K562 (cell line): ENCODE data around the gene IL27RA. TPM values are rescaled to one million over a fixed set of nuclear protein-coding genes. Genes with fewer than 3 reads are reported as not detected.

Source experiments
- ATF2 ChIP-seq: sonication (generic); formaldehyde crosslinking; IDR thresholded peaks from 2 replicates; pipeline ENCODE4 v1.8.1; 2022; ENCODE audit warnings: missing genetic modification reagents
- CGGBP1 ChIP-seq: fragments of 250-450 bp; sonication (Bioruptor Pico); IDR thresholded peaks from 2 replicates; pipeline ENCODE4 v1.9.0; 2021; ENCODE audit warnings: mild to moderate bottlenecking
- DMBX1 ChIP-seq: fragments of 250-450 bp; sonication (Bioruptor Pico); IDR thresholded peaks from 2 replicates; pipeline ENCODE4 v1.8.0; 2022; ENCODE audit warnings: inconsistent platforms, mild to moderate bottlenecking, moderate library complexity, borderline replicate concordance
- EP400 ChIP-seq: fragments of 450-650 bp; IDR thresholded peaks from 2 replicates; pipeline ENCODE4 v1.6.1; 2017; ENCODE audit warnings: antibody characterized with exemption, mild to moderate bottlenecking, moderate library complexity
- ETV6 ChIP-seq, 3 experiments: fragments of 150-350 bp in 1 of 3; sonication (generic) in 1 of 3; formaldehyde crosslinking in 1 of 3; IDR thresholded peaks; 2 replicates each; pipeline versions ENCODE4 v1.6.1 to v1.8.0; 2014 to 2022; ENCODE audit warnings: borderline replicate concordance in 2 of 3, low read depth in 2 of 3, antibody characterized with exemption in 1 of 3, low read length in 1 of 3, mild to moderate bottlenecking in 1 of 3, missing genetic modification reagents in 1 of 3
- L3MBTL2 ChIP-seq: fragments of 450-650 bp; IDR thresholded peaks from 2 replicates; pipeline ENCODE4 v1.6.1; 2016; ENCODE audit warnings: mild to moderate bottlenecking, moderate library complexity
- MYC ChIP-seq, 2 experiments: fragments of 250-450 bp in 1 of 2; sonication (Bioruptor Pico) in 1 of 2; IDR thresholded peaks; 2 replicates each; pipeline versions ENCODE4 v1.5.1 to v1.6.1; 2012 to 2021; ENCODE audit warnings: low read depth in 2 of 2, borderline replicate concordance in 1 of 2, improper control_type of control experiment in 1 of 2, low read length in 1 of 2, mild to moderate bottlenecking in 1 of 2, moderate library complexity in 1 of 2
- NR2C1 ChIP-seq, 2 experiments: fragments of 450-650 bp; IDR thresholded peaks; 2 replicates each; pipeline ENCODE4 v1.6.1; 2017; ENCODE audit warnings: mild to moderate bottlenecking in 2 of 2, antibody characterized with exemption in 1 of 2, inconsistent platforms in 1 of 2, missing compliant biosample characterization in 1 of 2, missing genetic modification characterization in 1 of 2
- POLR2B ChIP-seq: fragments of 450-650 bp; IDR thresholded peaks from 2 replicates; pipeline ENCODE4 v1.6.1; 2018; ENCODE audit warnings: low read depth; ENCODE audit not compliant: partially characterized antibody
- PRMT5 ChIP-seq: sonication (generic); formaldehyde crosslinking; IDR thresholded peaks from 2 replicates; pipeline ENCODE4 v1.5.0; 2020; ENCODE audit warnings: missing genetic modification reagents
- PTBP1 ChIP-seq: fragments of 200-400 bp; formaldehyde crosslinking; IDR thresholded peaks from 2 replicates; pipeline ENCODE4 v1.6.1; 2017; ENCODE audit warnings: low read depth, low read length
- SMAD4 ChIP-seq: fragments of 250-450 bp; sonication (Bioruptor Pico); conservative IDR thresholded peaks from 2 replicates; pipeline ENCODE4 v1.8.0; 2021; ENCODE audit warnings: inconsistent platforms, mild to moderate bottlenecking, moderate library complexity
- SMARCA4 ChIP-seq: fragments of 450-650 bp; IDR thresholded peaks from 2 replicates; pipeline ENCODE4 v1.6.1; 2016
- TAL1 ChIP-seq: fragments of 450-650 bp; IDR thresholded peaks from 2 replicates; pipeline ENCODE4 v1.6.1; 2016; ENCODE audit warnings: mild to moderate bottlenecking
- TOE1 ChIP-seq, 2 experiments: fragments of 450-650 bp in 1 of 2; sonication (generic) in 1 of 2; formaldehyde crosslinking in 1 of 2; IDR thresholded peaks; 2 replicates each; pipeline versions ENCODE4 v1.7.1 to v1.8.0; 2016 to 2022; ENCODE audit warnings: borderline replicate concordance in 2 of 2, mild to moderate bottlenecking in 2 of 2, antibody characterized with exemption in 1 of 2, inconsistent platforms in 1 of 2, low read depth in 1 of 2, missing genetic modification reagents in 1 of 2, moderate library complexity in 1 of 2
- UBTF ChIP-seq, 2 experiments: IDR thresholded peaks; 2 replicates each; pipeline ENCODE4 v1.6.1; 2012; ENCODE audit warnings: improper control_type of control experiment in 2 of 2, low read depth in 2 of 2, low read length in 2 of 2, borderline replicate concordance in 1 of 2
- ZNF140 ChIP-seq: fragments of 250-450 bp; sonication (Bioruptor Pico); IDR thresholded peaks from 2 replicates; pipeline ENCODE4 v1.8.0; 2021; ENCODE audit warnings: moderate library complexity, mild to moderate bottlenecking, inconsistent platforms
- ZNF316 ChIP-seq: fragments of 450-650 bp; IDR thresholded peaks from 2 replicates; pipeline ENCODE4 v1.6.1; 2016
- polyA plus RNA-seq, 8 experiments: library from polyadenylated mRNA; depleted of rRNA in 4 of 8; stranded (reverse) in 5 of 8; unstranded in 3 of 8; fragments of >200 nt; fragmentation: Nextera tagmentation in 2 of 8; fragmentation: Illumina TruSeq in 1 of 8; extraction: Ambion mirVana in 2 of 8; extraction: Trizol in 1 of 8; gene quantifications; 2 replicates each; pipeline versions ENCODE4 v1.2.1 to v1.2.3, GENCODE V29; 2011 to 2014; ENCODE audit warnings: inconsistent platforms in 1 of 8, missing spikeins in 1 of 8
- total RNA-seq, 7 experiments: library from RNA; depleted of rRNA in 6 of 7; stranded (reverse); fragments of >200 nt in 6 of 7; fragmentation: Illumina TruSeq in 2 of 7; extraction: Trizol in 2 of 7; gene quantifications; 2 replicates each; pipeline versions ENCODE4 v1.2.1 to v1.2.3, GENCODE V29; 2011 to 2021; ENCODE audit warnings: low replicate concordance in 1 of 7

The IL27RA gene
- total and polyA plus RNA-seq, 9 of the 15 experiments (the other 6 are each of a cell fraction or from before 2014, with no cell fraction given), result 1.9 to 15.9 (median 12.0) TPM

GRCh38 chr19:14006766-14007562 lies 24.6 kb upstream of the IL27RA start (continued):
- TF ChIP-seq TAL1, result peak; percentile 98
- TF ChIP-seq ETV6 (IDR thresholded peaks at IDR 0.05; ENCODE audit: borderline replicate concordance in 1 of 2, low read depth in 2 of 2, low read length in 1 of 2), result peak in 1 of 2 experiments; percentile 83; a peak in 2 of 4 replicates
- TF ChIP-seq ETV6 (CRISPR knock-in tag; IDR thresholded peaks at IDR 0.05; ENCODE audit: borderline replicate concordance), result no peak
- TF ChIP-seq POLR2B, result peak; percentile 71
- peak; percentile 93 for TF ChIP-seq NR2C1 (IDR thresholded peaks at IDR 0.05)
- TF ChIP-seq NR2C1 (tag; IDR thresholded peaks at IDR 0.05), result peak; percentile 95
- TF ChIP-seq UBTF (IDR thresholded peaks at IDR 0.05; ENCODE audit: borderline replicate concordance in 1 of 2, low read depth in 2 of 2, low read length in 2 of 2), result peak; percentile 97 to 99; a peak in 3 of 4 replicates
- TF ChIP-seq PRMT5 (CRISPR knock-in tag), result no peak
- peak; percentile 68; the same call in 1 of the 2 replicates for TF ChIP-seq L3MBTL2
- TF ChIP-seq SMARCA4, result peak; percentile 99
- TF ChIP-seq PTBP1, result 0 out of 2 replicates have a peak, but pooled peaks have one; percentile 57
- 0 out of 2 replicates have a peak, but pooled peaks have one; percentile 5 for TF ChIP-seq ZNF316
- TF ChIP-seq ATF2, result peak; percentile 100
- TF ChIP-seq ZNF140 (CRISPR knock-in tag), result no peak
- peak; percentile 90 for TF ChIP-seq EP400
- peak; percentile 84 for TF ChIP-seq MYC (IDR thresholded peaks at IDR 0.05; ENCODE audit: low read depth, low read length)
- TF ChIP-seq MYC (CRISPR knock-in tag; IDR thresholded peaks at IDR 0.05; ENCODE audit: borderline replicate concordance, low read depth), result peak; percentile 80; the same call in 1 of the 2 replicates
- peak; percentile 100 for TF ChIP-seq SMAD4 (CRISPR knock-in tag)
- TF ChIP-seq TOE1 (IDR thresholded peaks at IDR 0.05; ENCODE audit: borderline replicate concordance), result peak; percentile 87
- TF ChIP-seq TOE1 (CRISPR knock-in tag; IDR thresholded peaks at IDR 0.05; ENCODE audit: borderline replicate concordance, low read depth), result no peak
- TF ChIP-seq CGGBP1, result 0 out of 2 replicates have a peak, but pooled peaks have one; percentile 12
- TF ChIP-seq DMBX1 (CRISPR knock-in tag), result peak; percentile 88
